Endothelial cell of umbilical vein (primary cell): ENCODE data around the gene SPON1. TPM values are rescaled to one million over a fixed set of nuclear protein-coding genes. Genes with fewer than 3 reads are reported as not detected.
A peak's percentile ranks its signal among the peaks of the same experiment; 100 is the strongest.

ENCODE experiments used
- BruUV-seq: library from RNA; stranded (reverse); fragments of 400-500 nt; replicated peaks from 2 replicates; lab custom pipeline; 2021; lab: Mats Ljungman, UMichigan
- CTCF ChIA-PET: fragments of 300-600, 350-600 bp; sonication (Branson Sonifier 250); formaldehyde crosslinking; loops from one replicate; lab custom pipeline; 2021; ENCODE audit warnings: antibody characterized with exemption, inconsistent platforms; lab: Charles Lee
- POLR2A ChIA-PET: fragments of 300-600, 350-600 bp; sonication (Branson Sonifier 250); formaldehyde crosslinking; loops from one replicate; lab custom pipeline; 2021; ENCODE audit warnings: antibody characterized with exemption, inconsistent platforms; lab: Charles Lee
- DNase-seq: peaks from one replicate; pipeline ENCODE4 v3.0.0-alpha.2; 2011; ENCODE audit warnings: low read depth, low spot score
- FAIRE-seq: peaks from 2 replicates; lab custom pipeline; 2011; peaks lifted over from hg19 to GRCh38; lab: Jason Lieb, UNC
- H2AFZ ChIP-seq: 2 replicates; pipeline ENCODE4 v1.6.0; 2012; ENCODE audit warnings: low read depth, low read length, control low read depth, inconsistent platforms
- H3K27ac ChIP-seq: 2 replicates; pipeline ENCODE4 v1.5.1; 2011; ENCODE audit warnings: low read depth, mild to moderate bottlenecking, control low read depth, low read length, moderate library complexity; ENCODE audit not compliant: insufficient read depth
- H3K27me3 ChIP-seq, 2 experiments: 2 replicates each; pipeline versions ENCODE4 v1.6.0 to v1.6.1; 2011; ENCODE audit warnings: low read length in 2 of 2, mixed read lengths in 1 of 2; ENCODE audit not compliant: control insufficient read depth in 2 of 2, insufficient read depth in 2 of 2
- H3K36me3 ChIP-seq, 2 experiments: 2 replicates in 1 of 2; 3 replicates in 1 of 2; pipeline ENCODE4 v1.5.1; 2011; ENCODE audit warnings: low read length in 2 of 2, mild to moderate bottlenecking in 1 of 2, moderate library complexity in 1 of 2; ENCODE audit not compliant: control insufficient read depth in 2 of 2, insufficient read depth in 2 of 2; ENCODE audit errors: extremely low read depth in 1 of 2
- H3K4me1 ChIP-seq: 3 replicates; pipeline ENCODE4 v1.5.1; 2011; ENCODE audit warnings: mild to moderate bottlenecking, low read length; ENCODE audit not compliant: control insufficient read depth, insufficient read depth; ENCODE audit errors: extremely low read depth
- H3K4me2 ChIP-seq: 2 replicates; pipeline ENCODE4 v1.6.1; 2011; ENCODE audit warnings: low read length, control low read depth, mixed read lengths; ENCODE audit not compliant: insufficient read depth
- H3K4me3 ChIP-seq, 3 experiments: fragments of 200-600 bp in 1 of 3; sonication (generic), shearing (Covaris generic) in 1 of 3; replicated peaks in 1 of 3; 2 replicates each; pipeline ENCODE4 v1.5.1; 2011 to 2016; ENCODE audit warnings: control low read depth in 3 of 3, low read length in 3 of 3, mild to moderate bottlenecking in 2 of 3, inconsistent platforms in 1 of 3, low read depth in 1 of 3, moderate library complexity in 1 of 3; ENCODE audit not compliant: insufficient read depth in 1 of 3
- H3K79me2 ChIP-seq: 2 replicates; pipeline ENCODE4 v1.6.0; 2012; ENCODE audit warnings: low read length, inconsistent platforms; ENCODE audit not compliant: control insufficient read depth, insufficient read depth
- H3K9ac ChIP-seq: replicated peaks from 2 replicates; pipeline ENCODE3; 2011; ENCODE audit warnings: low read length, control low read depth; ENCODE audit not compliant: insufficient read depth; ENCODE audit errors: extremely low read depth
- H3K9me1 ChIP-seq: replicated peaks from 3 replicates; pipeline ENCODE4 v1.6.0; 2011; ENCODE audit warnings: mild to moderate bottlenecking, low read length; ENCODE audit not compliant: control insufficient read depth, insufficient read depth; ENCODE audit errors: extremely low read depth
- H3K9me3 ChIP-seq: replicated peaks from 2 replicates; pipeline ENCODE4 v1.5.1; 2012; ENCODE audit warnings: low read length, inconsistent platforms; ENCODE audit not compliant: control insufficient read depth, insufficient read depth
- H4K20me1 ChIP-seq: replicated peaks from 2 replicates; pipeline ENCODE3; 2011; ENCODE audit warnings: mild to moderate bottlenecking, low read length; ENCODE audit not compliant: control insufficient read depth, insufficient read depth; ENCODE audit errors: extremely low read depth
- CTCF ChIP-seq, 2 donors: IDR thresholded peaks; 1 replicate in 1 of 2; 2 replicates in 1 of 2; pipeline ENCODE4 v1.5.1; 2011; ENCODE audit warnings: low read length in 2 of 2, mild to moderate bottlenecking in 2 of 2, moderate library complexity in 2 of 2, control low read depth in 1 of 2, inconsistent platforms in 1 of 2, low read depth in 1 of 2; ENCODE audit not compliant: insufficient read depth in 1 of 2; ENCODE audit errors: extremely low read depth in 1 of 2
- MYC ChIP-seq: IDR thresholded peaks from one replicate; pipeline ENCODE4 v1.6.1; 2011; ENCODE audit warnings: mild to moderate bottlenecking, low read depth, low read length
- dilution Hi-C: fragments of 300-500 bp; cut with MboI; formaldehyde crosslinking; loops from one replicate; pipeline ENCODE4 v1.15.0; 2019; ENCODE audit warnings: low sequenced_read_pairs; ENCODE audit not compliant: extremely low pct_ligation_motif_present
- intact Hi-C: fragments of 100-400 bp; cut with micrococcal nuclease; formaldehyde crosslinking; loops from one replicate; pipeline ENCODE4 v1.10.0; 2022
- polyA plus RNA-seq, 4 experiments: library from polyadenylated mRNA; depleted of rRNA in 3 of 4; stranded (reverse) in 3 of 4; unstranded in 1 of 4; fragments of >200 nt; gene quantifications; 2 replicates each; pipeline versions ENCODE4 v1.2.1 to v1.2.3, GENCODE V29; 2011 to 2012; ENCODE audit warnings: missing spikeins in 1 of 4
- total RNA-seq: library from RNA; stranded (reverse); gene quantifications from 2 replicates; pipeline ENCODE4 v1.2.3, GENCODE V29; 2021

Gene SPON1
- total and polyA plus RNA-seq, 2 donors (not counting 3 experiments of a cell fraction or from before 2014, with no cell fraction given), result 0.31 TPM; not detected in 1

- intact Hi-C loops, result loop anchor here (1.0 kb wide), 2 partner anchors 192 to 376 kb away; no protein-coding TSS in a partner anchor
- CTCF ChIA-PET, result interaction anchor here (1.0 to 4.4 kb wide), 14 partner anchors 10 to 662 kb away, joined by 3 to 63 read pairs (median 6); no protein-coding TSS in a partner anchor
- FAIRE-seq, result no peak
Observed at GRCh38 chr11:14148653-14149273, 186.2 kb downstream of the SPON1 start.

More at GRCh38 chr11:14148653-14149273, 186.2 kb downstream of the SPON1 start:
- Histone ChIP-seq H2AFZ (no peak overlapping the region), H3K9me1 (no peaks in the 10 kb centered on the region), H3K4me1 (no peaks in the 10 kb centered on the region), H3K36me3 (no peaks in the 10 kb centered on the region), H3K4me3 (no peak overlapping the region), H3K4me2 (no peak overlapping the region), H3K9ac (no peak overlapping the region), H3K9me3 (no peaks in the 10 kb centered on the region), H4K20me1 (no peaks in the 10 kb centered on the region), H3K79me2 (no peaks in the 10 kb centered on the region), H3K27ac (no peak overlapping the region), H3K27me3 (peaks cover 0 to under 1% of the 10 kb centered on the region in 2 experiments)
- POLR2A ChIA-PET, result no interaction called here
- TF ChIP-seq MYC (no peak), CTCF (IDR thresholded peaks at IDR 0.05; ENCODE audit: extremely low read depth in 1 of 2, insufficient read depth in 1 of 2, low read depth in 1 of 2, low read length in 2 of 2) (peak; percentile 21 to 38)
- BruUV-seq, result no TSS peak
- peak; percentile 36 for DNase-seq
- dilution Hi-C loops, result no loop called here
